Sciatic nerve (tissue), 2 donors: ENCODE results near the gene MAPK11. TPM values are rescaled to one million over a fixed set of nuclear protein-coding genes. Genes with fewer than 3 reads are reported as not detected.

ENCODE experiments used
- ATAC-seq: fragments of 200-7000 bp; cut with Tn5 transposase; one replicate; pipeline ENCODE4 v1.9.1; 2020; ENCODE audit warnings: mild to moderate bottlenecking, moderate library complexity
- DNase-seq: peaks from one replicate; pipeline ENCODE4 v3.0.0-alpha.2; 2020; ENCODE audit warnings: low spot score
- intact Hi-C: fragments of 100-400 bp; cut with DNase I; formaldehyde crosslinking; loops from one replicate; pipeline ENCODE4 v1.14.2; 2022
- total RNA-seq: library from RNA; stranded (reverse); fragmentation: NEBNext Ultra II Directional; extraction: Animal tissue kit (Norgen Biotek cat#: 25700); gene quantifications from one replicate; pipeline ENCODE4 v1.2.1, GENCODE V29; 2021
- donor health status: DM: no; HTN: no; CAD: no.
- donor health status: DM: no; HTN: no; CAD: no.

Gene MAPK11
- total RNA-seq, 1 donor from 2014 or later = 20.4 TPM

DNA sequence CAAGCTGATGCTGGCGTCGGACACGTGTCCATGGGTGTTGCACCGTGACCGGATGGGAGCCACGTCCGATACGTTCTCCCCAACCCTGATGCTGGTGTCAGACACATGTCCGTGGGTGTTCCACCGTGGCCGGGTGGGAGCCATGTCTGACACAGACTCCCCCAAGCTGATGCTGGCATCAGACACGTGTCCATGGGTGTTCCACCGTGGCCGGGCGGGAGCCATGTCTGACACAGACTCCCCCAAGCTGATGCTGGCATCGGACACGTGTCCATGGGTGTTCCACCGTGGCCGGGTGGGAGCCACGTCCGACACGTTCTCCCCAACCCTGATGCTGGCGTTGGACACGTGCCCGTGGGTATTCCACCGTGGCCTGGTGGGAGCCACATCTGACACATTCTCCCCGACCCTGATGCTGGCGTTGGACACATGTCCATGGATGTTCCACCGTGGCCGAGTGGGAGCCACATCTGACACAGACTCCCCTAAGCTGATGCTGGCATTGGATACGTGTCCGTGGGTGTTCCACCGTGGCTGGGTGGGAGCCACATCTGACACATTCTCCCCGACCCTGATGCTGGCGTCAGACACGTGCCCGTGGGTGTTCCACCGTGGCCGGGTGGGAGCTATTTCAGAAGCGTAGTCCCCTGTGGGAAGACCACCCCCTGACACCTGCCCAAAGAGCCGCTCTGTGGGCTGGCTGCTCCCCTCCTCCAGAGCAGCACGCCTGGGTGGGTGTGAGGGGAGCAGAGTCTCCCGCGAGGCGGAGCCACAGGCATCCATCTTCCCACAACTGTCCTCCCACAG, 49.4 kb downstream of the MAPK11 start:
- ATAC-seq = no peak
- intact Hi-C loops = no loop called here
- no peak for DNase-seq

GRCh38 chr22:50219800-50220602, 50.2 kb downstream of the MAPK11 start:
- intact Hi-C loops = no loop called here
- no peak for DNase-seq
- no peak for ATAC-seq

- intact Hi-C loops = no loop called here
- peak; percentile 82 for DNase-seq
- ATAC-seq = peak; percentile 86
Measured at GRCh38 chr22:50218996-50219727, 51.0 kb downstream of the MAPK11 start.

- intact Hi-C loops = no loop called here
- DNase-seq = no peak
- no peak for ATAC-seq
Measured at GRCh38 chr22:50218153-50218995, 51.8 kb downstream of the MAPK11 start.

DNA sequence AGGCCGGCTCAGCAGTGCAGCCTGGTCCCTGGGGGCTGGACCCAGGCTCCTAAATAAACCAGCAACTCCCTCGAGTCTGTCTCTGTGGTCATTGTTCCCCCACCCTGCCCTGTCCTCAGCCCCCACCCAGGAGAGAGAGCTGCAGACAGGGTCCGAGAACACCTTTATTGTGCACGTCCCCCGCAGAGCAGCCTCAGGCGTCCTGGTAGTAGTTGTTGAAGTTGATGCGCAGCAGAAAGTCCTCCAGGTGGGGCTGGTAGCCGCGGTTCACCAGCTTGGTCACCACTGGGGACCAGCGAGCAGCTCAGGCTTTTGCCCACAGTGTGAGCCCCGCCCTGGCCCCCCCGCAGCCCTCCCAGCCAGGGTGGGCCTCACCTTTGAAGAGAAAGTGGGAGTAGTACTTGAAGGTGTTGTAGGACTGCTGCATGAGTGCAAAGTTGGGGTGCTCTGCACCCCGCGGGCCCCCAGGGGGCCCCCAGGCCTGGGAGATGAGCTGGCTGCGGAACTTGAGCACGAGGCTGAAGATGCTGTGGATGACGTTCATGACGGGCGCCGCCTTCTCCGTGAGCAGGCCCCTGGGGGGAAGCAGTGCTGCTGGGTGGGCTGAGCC, 52.5 kb downstream of the MAPK11 start:
- intact Hi-C loops = no loop called here
- no peak for DNase-seq
- no peak for ATAC-seq

DNA sequence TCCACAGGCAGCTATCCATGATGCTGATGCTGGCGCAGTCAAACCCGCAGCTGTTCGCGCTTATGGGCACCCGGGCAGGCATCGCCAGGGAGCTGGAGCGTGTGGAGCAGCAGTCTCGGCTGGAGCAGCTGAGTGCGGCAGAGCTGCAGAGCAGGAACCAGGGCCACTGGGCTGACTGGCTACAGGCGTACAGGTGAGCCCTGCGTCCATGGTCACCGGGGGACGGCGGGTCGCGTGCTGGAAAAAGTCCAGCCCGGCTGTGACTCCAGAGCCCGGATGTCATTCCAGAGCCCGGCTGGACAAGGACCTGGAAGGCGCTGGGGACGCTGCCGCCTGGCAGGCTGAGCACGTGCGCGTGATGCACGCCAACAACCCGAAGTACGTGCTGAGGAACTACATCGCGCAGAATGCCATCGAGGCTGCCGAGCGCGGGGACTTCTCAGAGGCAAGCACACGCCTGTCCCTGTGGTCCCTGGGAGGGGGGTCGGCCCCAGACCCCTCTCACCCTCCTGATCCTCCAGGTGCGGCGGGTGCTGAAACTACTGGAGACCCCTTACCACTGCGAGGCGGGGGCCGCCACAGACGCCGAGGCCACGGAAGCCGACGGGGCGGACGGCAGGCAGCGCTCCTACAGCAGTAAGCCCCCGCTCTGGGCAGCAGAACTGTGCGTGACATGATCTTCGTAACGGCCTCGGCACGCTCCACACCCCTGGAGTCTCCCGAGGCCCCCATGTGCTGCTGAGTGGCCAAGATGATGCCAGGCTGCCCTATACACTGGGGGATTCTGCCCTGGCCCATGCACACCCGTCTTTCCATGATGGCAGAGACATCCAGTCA, 53.3 kb downstream of the MAPK11 start:
- DNase-seq = no peak
- ATAC-seq = no peak
- intact Hi-C loops = no loop called here

- no peak for DNase-seq
- intact Hi-C loops = no loop called here
- ATAC-seq = no peak
Measured at GRCh38 chr22:50216055-50216683, 54.0 kb downstream of the MAPK11 start.

- intact Hi-C loops = no loop called here
- ATAC-seq (no peak), DNase-seq (no peak)
Measured at GRCh38 chr22:50215297-50216054, 54.7 kb downstream of the MAPK11 start.

Other genes starting within 250 kb of the MAPK11 start
- not detected for gene TTLL8, start 212.1 kb downstream of the MAPK11 start, total RNA-seq
- 0.45 TPM for gene MLC1, start 185.0 kb downstream of the MAPK11 start, total RNA-seq
- 1.6 TPM for gene MOV10L1, start 180.4 kb downstream of the MAPK11 start, total RNA-seq
- 0.76 TPM for gene PANX2, start 99.6 kb downstream of the MAPK11 start, total RNA-seq
- gene TRABD, start 84.5 kb downstream of the MAPK11 start, total RNA-seq = 22.8 TPM
- gene SELENOO, start 69.4 kb downstream of the MAPK11 start, total RNA-seq = 22.6 TPM
- 47.6 TPM for gene TUBGCP6, start 25.4 kb downstream of the MAPK11 start, total RNA-seq
- 32.4 TPM for gene HDAC10, start 19.1 kb downstream of the MAPK11 start, total RNA-seq
- gene MAPK12, start 8.7 kb downstream of the MAPK11 start, total RNA-seq = 17.8 TPM
- gene PLXNB2, start 37.3 kb upstream of the MAPK11 start, total RNA-seq = 160 TPM
- gene DENND6B, start 56.6 kb upstream of the MAPK11 start, total RNA-seq = 14.0 TPM
- gene PPP6R2, start 72.9 kb upstream of the MAPK11 start, total RNA-seq = 42.1 TPM
- gene SBF1, start 204.7 kb upstream of the MAPK11 start, total RNA-seq = 73.4 TPM
- 0.09 TPM for gene ADM2, start 211.2 kb upstream of the MAPK11 start, total RNA-seq
- gene MIOX, start 216.5 kb upstream of the MAPK11 start, total RNA-seq = not detected
- 48.4 TPM for gene LMF2, start 237.3 kb upstream of the MAPK11 start, total RNA-seq
- 39.8 TPM for gene NCAPH2, start 237.8 kb upstream of the MAPK11 start, total RNA-seq